Endothelial cell (in vitro differentiated cells): ENCODE results near the gene GATAD2B. TPM values are rescaled to one million over a fixed set of nuclear protein-coding genes. Genes with fewer than 3 reads are reported as not detected.

Source experiments
- DNase-seq: peaks from one replicate; pipeline ENCODE4 v3.0.0; 2021; ENCODE audit warnings: low spot score
- H3K27ac Mint-ChIP-seq: one replicate; pipeline ENCODE4 v1.8.0; 2021; ENCODE audit warnings: mixed read lengths, inconsistent platforms; ENCODE audit not compliant: unreplicated experiment
- H3K27me3 Mint-ChIP-seq: one replicate; pipeline ENCODE4 v1.8.0; 2021; ENCODE audit warnings: mild to moderate bottlenecking, moderate library complexity, mixed read lengths, inconsistent platforms; ENCODE audit not compliant: unreplicated experiment
- H3K36me3 Mint-ChIP-seq: one replicate; pipeline ENCODE4 v1.8.0; 2021; ENCODE audit warnings: mild to moderate bottlenecking, low read depth, mixed read lengths, inconsistent platforms; ENCODE audit not compliant: unreplicated experiment
- H3K4me1 Mint-ChIP-seq: one replicate; pipeline ENCODE4 v1.8.0; 2021; ENCODE audit warnings: mild to moderate bottlenecking, mixed read lengths, inconsistent platforms; ENCODE audit not compliant: unreplicated experiment
- H3K4me3 Mint-ChIP-seq: one replicate; pipeline ENCODE4 v1.8.0; 2021; ENCODE audit warnings: mild to moderate bottlenecking, mixed read lengths, inconsistent platforms; ENCODE audit not compliant: unreplicated experiment
- H3K9me3 Mint-ChIP-seq: one replicate; pipeline ENCODE4 v1.8.0; 2021; ENCODE audit warnings: mixed read lengths, inconsistent platforms; ENCODE audit not compliant: unreplicated experiment
- total RNA-seq: library from RNA; stranded (reverse); fragmentation: NEBNext Ultra II Directional; extraction: Animal tissue kit (Norgen Biotek cat#: 25700); gene quantifications from one replicate; pipeline ENCODE4 v1.2.1, GENCODE V29; 2021; ENCODE audit not compliant: unreplicated experiment
- TF ChIP-seq, protein P1 (sequence below): fragments of 200-600 bp; sonication (generic); IDR thresholded peaks from one replicate; pipeline ENCODE4 v1.5.0; 2021; ENCODE audit warnings: antibody characterized with exemption; ENCODE audit not compliant: unreplicated experiment

The GATAD2B gene
- total RNA-seq, 1 donor from 2014 or later = 45.4 TPM

DNA sequence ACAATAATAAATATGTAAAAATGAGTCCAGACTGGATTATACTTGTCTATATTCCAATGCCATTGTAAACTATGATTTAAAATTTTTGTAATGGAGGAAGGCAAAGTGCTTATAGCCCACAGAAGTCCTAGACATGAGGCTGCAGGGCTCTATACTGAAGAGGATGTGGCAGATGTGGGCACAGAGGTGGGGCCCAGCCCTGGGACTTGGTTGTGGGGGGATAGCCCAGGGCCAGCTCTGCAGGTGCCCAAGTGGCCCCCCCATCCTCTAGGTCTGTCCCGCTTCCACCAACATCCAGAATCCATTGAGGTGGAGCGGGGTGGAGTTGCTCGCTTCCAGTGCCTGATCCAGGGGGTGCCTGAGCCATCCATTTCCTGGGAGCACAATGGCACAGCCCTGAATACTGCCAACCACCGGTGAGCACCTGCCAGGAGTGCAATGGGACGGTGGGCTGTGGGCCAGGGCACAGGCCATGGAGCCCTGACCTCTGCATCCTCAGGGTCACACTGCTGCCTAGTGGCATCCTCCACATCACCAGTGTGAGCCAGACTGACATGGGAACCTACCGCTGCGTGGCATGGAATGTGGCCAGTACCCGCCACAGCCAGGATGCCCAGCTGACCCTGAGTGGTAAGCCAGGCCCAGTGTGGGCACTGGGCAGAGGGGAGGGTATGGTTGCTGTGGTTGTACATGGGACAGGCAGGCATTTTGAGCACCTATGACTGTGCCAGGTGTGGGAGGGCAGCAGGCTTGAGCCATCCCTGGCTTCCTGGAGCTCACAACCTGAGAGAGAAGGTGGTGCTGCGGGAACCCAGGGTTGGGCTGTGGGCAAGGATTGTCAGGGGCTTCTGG lies 126.6 kb downstream of the GATAD2B start:
- Mint-ChIP-seq H3K27ac (no peak overlapping the region), H3K4me3 (no peak overlapping the region), H3K4me1 (peaks cover 6% of the 10 kb centered on the region), H3K9me3 (no peaks in the 10 kb centered on the region), H3K27me3 (peaks cover 4% of the 10 kb centered on the region), H3K36me3 (peaks cover 4% of the 10 kb centered on the region)
- TF ChIP-seq, protein P1, sequence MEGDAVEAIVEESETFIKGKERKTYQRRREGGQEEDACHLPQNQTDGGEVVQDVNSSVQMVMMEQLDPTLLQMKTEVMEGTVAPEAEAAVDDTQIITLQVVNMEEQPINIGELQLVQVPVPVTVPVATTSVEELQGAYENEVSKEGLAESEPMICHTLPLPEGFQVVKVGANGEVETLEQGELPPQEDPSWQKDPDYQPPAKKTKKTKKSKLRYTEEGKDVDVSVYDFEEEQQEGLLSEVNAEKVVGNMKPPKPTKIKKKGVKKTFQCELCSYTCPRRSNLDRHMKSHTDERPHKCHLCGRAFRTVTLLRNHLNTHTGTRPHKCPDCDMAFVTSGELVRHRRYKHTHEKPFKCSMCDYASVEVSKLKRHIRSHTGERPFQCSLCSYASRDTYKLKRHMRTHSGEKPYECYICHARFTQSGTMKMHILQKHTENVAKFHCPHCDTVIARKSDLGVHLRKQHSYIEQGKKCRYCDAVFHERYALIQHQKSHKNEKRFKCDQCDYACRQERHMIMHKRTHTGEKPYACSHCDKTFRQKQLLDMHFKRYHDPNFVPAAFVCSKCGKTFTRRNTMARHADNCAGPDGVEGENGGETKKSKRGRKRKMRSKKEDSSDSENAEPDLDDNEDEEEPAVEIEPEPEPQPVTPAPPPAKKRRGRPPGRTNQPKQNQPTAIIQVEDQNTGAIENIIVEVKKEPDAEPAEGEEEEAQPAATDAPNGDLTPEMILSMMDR = no peak
- no peak for DNase-seq

DNA sequence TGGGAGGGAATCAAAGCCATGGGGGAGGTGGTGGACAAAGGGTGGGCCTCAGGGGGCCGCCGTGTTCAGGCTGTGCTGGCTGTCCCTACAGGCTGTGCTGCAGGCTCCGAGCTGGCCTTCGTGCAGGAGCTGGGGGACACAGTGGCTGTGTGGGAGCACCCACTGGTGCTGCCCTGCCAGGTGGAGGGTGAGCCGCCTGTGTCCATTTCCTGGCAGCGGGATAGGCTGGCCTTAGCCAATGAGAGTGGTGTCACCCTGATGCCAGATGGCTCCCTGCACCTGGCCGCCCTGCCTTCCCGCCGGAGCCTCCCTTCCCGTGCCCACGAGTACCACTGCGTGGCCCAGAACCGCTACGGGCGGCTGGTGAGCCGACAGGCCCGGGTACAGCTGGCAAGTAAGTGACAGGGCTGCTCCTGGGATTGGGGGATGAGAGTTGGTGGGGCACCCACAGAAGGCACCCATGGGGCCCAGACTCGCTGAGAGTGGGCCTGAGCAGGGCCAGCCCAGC lies 127.4 kb downstream of the GATAD2B start:
- TF ChIP-seq, protein P1 = no peak
- peaks cover 4% of the 10 kb centered on the region for H3K27me3 Mint-ChIP-seq
- H3K9me3 Mint-ChIP-seq = no peaks in the 10 kb centered on the region
- H3K27ac Mint-ChIP-seq = no peak overlapping the region
- H3K4me1 Mint-ChIP-seq = peaks cover 6% of the 10 kb centered on the region
- peaks cover 4% of the 10 kb centered on the region for H3K36me3 Mint-ChIP-seq
- DNase-seq = no peak
- H3K4me3 Mint-ChIP-seq = no peak overlapping the region

DNA sequence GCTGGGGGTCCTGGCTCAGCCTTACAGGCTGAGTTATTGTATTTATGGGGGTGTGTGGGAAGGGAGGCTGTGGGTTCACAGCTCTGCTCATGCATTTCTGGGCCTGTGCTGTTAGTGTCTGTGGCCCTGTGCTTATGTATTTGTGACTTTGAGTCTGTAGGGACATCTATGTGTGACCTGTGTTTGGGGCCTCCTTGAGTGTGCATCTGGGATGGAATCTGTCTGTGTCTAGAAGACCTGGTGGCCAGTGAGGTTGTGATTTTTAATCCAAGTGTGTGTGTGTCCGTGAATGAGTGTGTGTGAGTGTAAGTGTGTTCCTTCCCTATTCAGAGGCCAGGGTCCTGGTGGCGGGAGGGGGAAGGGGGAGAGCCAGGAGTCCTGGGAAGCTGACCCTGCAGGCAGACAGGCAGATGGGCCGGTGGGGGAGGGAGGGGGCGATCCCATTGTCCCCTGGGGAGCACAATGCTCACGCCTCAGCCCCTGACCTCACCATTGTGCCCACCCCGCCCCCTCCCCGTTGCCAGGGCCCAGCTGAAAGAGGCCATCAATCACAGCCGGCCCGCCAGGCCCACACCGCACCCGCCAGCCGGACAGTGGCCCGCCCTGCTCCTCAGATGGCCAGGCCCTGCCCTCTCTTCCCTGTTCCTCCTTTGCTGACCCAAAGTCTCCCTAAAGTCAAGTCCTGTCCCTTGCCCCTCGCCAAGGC lies 128.0 kb downstream of the GATAD2B start:
- peaks cover 4% of the 10 kb centered on the region for H3K36me3 Mint-ChIP-seq
- no peaks in the 10 kb centered on the region for H3K9me3 Mint-ChIP-seq
- TF ChIP-seq, protein P1 = no peak
- H3K27ac Mint-ChIP-seq = peak overlapping the region; percentile 74
- H3K4me3 Mint-ChIP-seq = peak overlapping the region; percentile 24
- H3K4me1 Mint-ChIP-seq = peaks cover 13% of the 10 kb centered on the region
- peaks cover 4% of the 10 kb centered on the region for H3K27me3 Mint-ChIP-seq
- DNase-seq = no peak

DNA sequence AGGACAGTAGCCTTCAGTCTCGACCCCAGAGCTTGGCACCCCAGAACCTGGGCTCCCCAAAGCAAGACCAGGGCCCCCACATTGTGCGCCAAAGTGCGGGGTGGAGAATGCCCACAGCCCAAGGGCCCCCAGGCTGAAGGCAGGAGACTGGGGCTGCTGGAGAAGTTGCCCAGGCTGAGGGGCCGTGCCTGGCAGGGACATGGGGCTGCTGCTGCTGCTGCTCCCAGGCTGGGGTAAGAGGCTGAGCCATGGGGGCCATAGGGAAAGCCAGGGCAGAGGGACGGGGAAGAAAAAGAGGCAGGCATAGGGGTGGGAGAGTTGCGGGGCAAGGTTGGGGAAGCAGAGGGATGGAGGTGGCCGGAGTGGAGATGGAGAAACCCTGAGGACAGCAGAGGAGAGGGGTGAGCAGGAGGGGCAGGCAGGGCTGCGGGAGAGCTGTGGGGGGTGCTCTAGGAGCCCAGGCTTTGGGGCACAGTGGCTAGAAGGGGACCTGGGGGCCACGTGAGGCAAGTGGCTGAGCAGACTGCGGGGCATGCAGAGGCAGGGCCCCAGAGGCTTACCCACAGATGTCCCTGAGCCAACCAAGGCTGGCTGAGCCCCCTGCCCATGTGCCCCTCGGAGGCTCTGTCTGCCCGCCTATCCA lies 128.7 kb downstream of the GATAD2B start:
- DNase-seq = no peak

More for the DNA sequence above, 128.7 kb downstream of the GATAD2B start:
- no peaks in the 10 kb centered on the region for H3K9me3 Mint-ChIP-seq
- peaks cover 13% of the 10 kb centered on the region for H3K4me1 Mint-ChIP-seq
- no peak overlapping the region for H3K4me3 Mint-ChIP-seq
- peaks cover 4% of the 10 kb centered on the region for H3K36me3 Mint-ChIP-seq
- TF ChIP-seq, protein P1 = no peak
- no peak overlapping the region for H3K27ac Mint-ChIP-seq
- H3K27me3 Mint-ChIP-seq = peaks cover 4% of the 10 kb centered on the region
